Sigmoid colon (tissue), 4 donors: ENCODE measurements around the gene CTIF.

ENCODE experiments used
- POLR2A ChIP-seq, 2 donors: fragments of 450-650 bp; IDR thresholded peaks; one replicate each; pipeline ENCODE4 v1.6.1; 2016; ENCODE audit warnings: antibody characterized with exemption in 2 of 2, mild to moderate bottlenecking in 2 of 2, moderate library complexity in 2 of 2
- POLR2AphosphoS5 ChIP-seq, 4 donors: sonication (generic); formaldehyde crosslinking; IDR thresholded peaks; one replicate each; pipeline ENCODE4 v1.6.1; 2017; ENCODE audit warnings: antibody characterized with exemption in 4 of 4
- TF ChIP-seq, protein P1 (sequence below), 4 experiments: fragments of 450-650 bp in 3 of 4; fragments of 200-600 bp in 1 of 4; IDR thresholded peaks; one replicate each; pipeline ENCODE4 v1.5.1; 2016 to 2019; ENCODE audit warnings: antibody characterized with exemption in 4 of 4, mild to moderate bottlenecking in 3 of 4, moderate library complexity in 2 of 4

- TF ChIP-seq, protein P1, sequence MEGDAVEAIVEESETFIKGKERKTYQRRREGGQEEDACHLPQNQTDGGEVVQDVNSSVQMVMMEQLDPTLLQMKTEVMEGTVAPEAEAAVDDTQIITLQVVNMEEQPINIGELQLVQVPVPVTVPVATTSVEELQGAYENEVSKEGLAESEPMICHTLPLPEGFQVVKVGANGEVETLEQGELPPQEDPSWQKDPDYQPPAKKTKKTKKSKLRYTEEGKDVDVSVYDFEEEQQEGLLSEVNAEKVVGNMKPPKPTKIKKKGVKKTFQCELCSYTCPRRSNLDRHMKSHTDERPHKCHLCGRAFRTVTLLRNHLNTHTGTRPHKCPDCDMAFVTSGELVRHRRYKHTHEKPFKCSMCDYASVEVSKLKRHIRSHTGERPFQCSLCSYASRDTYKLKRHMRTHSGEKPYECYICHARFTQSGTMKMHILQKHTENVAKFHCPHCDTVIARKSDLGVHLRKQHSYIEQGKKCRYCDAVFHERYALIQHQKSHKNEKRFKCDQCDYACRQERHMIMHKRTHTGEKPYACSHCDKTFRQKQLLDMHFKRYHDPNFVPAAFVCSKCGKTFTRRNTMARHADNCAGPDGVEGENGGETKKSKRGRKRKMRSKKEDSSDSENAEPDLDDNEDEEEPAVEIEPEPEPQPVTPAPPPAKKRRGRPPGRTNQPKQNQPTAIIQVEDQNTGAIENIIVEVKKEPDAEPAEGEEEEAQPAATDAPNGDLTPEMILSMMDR (IDR thresholded peaks at IDR 0.05): no peak
- TF ChIP-seq POLR2AphosphoS5 (IDR thresholded peaks at IDR 0.05) (no peak), POLR2A (IDR thresholded peaks at IDR 0.05) (no peak)
Measured at GRCh38 chr18:48634975-48635374, 96.1 kb downstream of the CTIF start.
